ENCODE data around the gene SYT2. TPM values are rescaled to one million over a fixed set of nuclear protein-coding genes. Genes with fewer than 3 reads are reported as not detected.

Gene SYT2
- polyA plus RNA-seq, 1 of the 3 experiments (the other 2 are of a cell fraction), result 0.03 TPM

DNA sequence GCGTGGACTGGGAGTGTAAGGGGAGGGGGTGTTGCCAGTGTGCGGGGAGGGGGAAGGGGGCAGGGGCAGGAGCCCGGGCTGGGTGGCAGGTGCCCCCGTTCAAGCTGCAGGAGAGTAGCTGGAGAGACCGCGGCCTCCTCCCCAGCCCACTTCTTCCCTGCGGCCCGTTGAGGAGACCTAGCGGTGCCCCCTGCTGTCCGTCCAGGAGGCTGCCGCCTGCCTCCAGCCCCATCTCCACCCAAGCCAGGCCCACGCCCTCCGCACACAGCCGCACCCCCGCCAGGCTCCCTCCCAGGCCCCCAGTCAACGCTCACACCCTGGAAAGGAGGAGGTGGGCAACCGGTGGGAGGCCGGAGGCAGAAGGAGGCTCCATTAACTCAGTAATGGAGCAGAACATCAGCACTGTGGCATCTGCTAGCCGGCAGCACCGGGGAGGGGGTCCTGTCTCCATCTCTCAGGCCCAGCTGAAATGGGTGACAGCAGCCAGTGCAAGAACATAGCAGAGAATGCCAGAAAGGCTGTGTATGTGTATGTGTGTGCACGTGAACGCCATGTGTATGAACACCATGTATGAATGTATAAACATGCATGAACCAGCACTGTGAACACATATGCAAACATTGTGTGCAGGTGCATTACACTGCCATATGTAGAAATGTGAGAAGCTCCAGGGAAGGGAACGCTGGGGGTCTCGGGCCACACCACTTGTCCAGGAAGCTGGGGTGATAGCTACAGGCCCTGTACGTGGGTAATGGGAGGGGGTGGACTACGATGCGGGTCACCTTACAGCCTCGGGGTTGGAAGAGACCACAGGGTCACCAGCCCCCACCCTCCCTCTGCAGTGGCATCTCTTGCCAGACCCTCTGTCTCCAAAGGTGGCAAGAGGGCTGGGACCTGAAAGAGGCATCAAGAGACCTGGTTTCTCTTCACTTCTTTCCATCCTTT, 84.6 kb downstream of the SYT2 start (continued):
- no peak for TF ChIP-seq RCOR1 (IDR thresholded peaks at IDR 0.05; ENCODE audit: low read length)

DNA sequence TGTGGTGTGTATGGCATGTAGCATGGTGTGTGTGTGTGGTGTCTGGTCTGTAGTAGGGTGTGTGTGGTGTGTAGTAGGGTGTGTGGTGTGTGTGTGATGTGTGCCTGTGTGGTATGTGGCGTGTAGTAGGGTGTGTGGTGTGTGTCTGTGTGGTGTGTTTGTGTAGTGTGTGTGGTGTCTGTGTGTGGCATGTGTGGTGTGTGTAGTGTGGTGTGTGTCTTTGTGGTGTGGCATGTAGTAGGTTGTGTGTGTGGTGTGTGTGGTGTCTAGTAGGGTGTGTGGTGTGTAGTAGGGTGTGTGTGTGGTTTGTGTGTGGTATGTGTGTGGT, 85.5 kb downstream of the SYT2 start:
- Histone ChIP-seq H3K9ac (no peak overlapping the region), H3K27me3 (ENCODE audit: insufficient read depth) (no peaks in the 10 kb centered on the region), H3K79me2 (ENCODE audit: insufficient read depth) (no peaks in the 10 kb centered on the region), H4K20me1 (ENCODE audit: insufficient read depth) (no peaks in the 10 kb centered on the region), H3K27ac (ENCODE audit: low read depth in 2 of 2, low read length in 1 of 2) (no peak overlapping the region), H3K4me1 (ENCODE audit: control insufficient read depth in 1 of 2, insufficient read depth in 2 of 2, low read depth in 1 of 2, low read length in 1 of 2) (peaks cover 0 to 7% of the 10 kb centered on the region in 2 experiments; a peak in 3 of 4 replicates), H3K4me2 (no peak overlapping the region), H2AFZ (ENCODE audit: low read depth) (no peak overlapping the region), H3F3A (replicated peaks; ENCODE audit: insufficient read depth) (no peaks in the 10 kb centered on the region), H3K9me3 (no peaks in the 10 kb centered on the region), H3K36me3 (replicated peaks in 1 of 2; ENCODE audit: control insufficient read depth in 1 of 2, insufficient read depth in 2 of 2, low read length in 1 of 2) (no peaks in the 10 kb centered on the region), H3K9me2 (no peaks in the 10 kb centered on the region), H3K4me3 (ENCODE audit: low read depth in 2 of 2, low read length in 1 of 2) (no peak overlapping the region)
- TF ChIP-seq NRF1 (IDR thresholded peaks at IDR 0.05; ENCODE audit: low read depth, low read length) (no peak), GABPA (IDR thresholded peaks at IDR 0.05; ENCODE audit: low read depth) (no peak), FOSL2 (IDR thresholded peaks at IDR 0.05; ENCODE audit: borderline replicate concordance, low read depth) (no peak), JUND (IDR thresholded peaks at IDR 0.05) (no peak), MXI1 (IDR thresholded peaks at IDR 0.05; ENCODE audit: low read depth, low read length) (no peak), SMC3 (IDR thresholded peaks at IDR 0.05; ENCODE audit: low read depth, low read length) (no peak), EP300 (IDR thresholded peaks at IDR 0.05; ENCODE audit: borderline replicate concordance in 1 of 2, low read depth in 1 of 2, low read length in 1 of 2) (no peak), CHD2 (IDR thresholded peaks at IDR 0.05; ENCODE audit: low read length, partially characterized antibody) (no peak), EZH2phosphoT487 (IDR thresholded peaks at IDR 0.05; ENCODE audit: borderline replicate concordance, low read depth) (no peak)
- TF ChIP-seq, protein P1, sequence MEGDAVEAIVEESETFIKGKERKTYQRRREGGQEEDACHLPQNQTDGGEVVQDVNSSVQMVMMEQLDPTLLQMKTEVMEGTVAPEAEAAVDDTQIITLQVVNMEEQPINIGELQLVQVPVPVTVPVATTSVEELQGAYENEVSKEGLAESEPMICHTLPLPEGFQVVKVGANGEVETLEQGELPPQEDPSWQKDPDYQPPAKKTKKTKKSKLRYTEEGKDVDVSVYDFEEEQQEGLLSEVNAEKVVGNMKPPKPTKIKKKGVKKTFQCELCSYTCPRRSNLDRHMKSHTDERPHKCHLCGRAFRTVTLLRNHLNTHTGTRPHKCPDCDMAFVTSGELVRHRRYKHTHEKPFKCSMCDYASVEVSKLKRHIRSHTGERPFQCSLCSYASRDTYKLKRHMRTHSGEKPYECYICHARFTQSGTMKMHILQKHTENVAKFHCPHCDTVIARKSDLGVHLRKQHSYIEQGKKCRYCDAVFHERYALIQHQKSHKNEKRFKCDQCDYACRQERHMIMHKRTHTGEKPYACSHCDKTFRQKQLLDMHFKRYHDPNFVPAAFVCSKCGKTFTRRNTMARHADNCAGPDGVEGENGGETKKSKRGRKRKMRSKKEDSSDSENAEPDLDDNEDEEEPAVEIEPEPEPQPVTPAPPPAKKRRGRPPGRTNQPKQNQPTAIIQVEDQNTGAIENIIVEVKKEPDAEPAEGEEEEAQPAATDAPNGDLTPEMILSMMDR (IDR thresholded peaks at IDR 0.05), result no peak
- TF ChIP-seq, protein P2, sequence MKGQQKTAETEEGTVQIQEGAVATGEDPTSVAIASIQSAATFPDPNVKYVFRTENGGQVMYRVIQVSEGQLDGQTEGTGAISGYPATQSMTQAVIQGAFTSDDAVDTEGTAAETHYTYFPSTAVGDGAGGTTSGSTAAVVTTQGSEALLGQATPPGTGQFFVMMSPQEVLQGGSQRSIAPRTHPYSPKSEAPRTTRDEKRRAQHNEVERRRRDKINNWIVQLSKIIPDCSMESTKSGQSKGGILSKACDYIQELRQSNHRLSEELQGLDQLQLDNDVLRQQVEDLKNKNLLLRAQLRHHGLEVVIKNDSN (IDR thresholded peaks at IDR 0.05; ENCODE audit: borderline replicate concordance, low read depth), result no peak
- CTCF ChIA-PET, result interaction anchor here (0.5 to 2.5 kb wide), 7 partner anchors 10 to 95 kb away, joined by 3 to 12 read pairs (median 4); no protein-coding TSS in a partner anchor
- WGBS (ENCODE audit: low lambda C conversion rate), result 74% methylated on average over 1 of the region's 1 CpG
- no peak for DNase-seq
- POLR2A ChIA-PET, result no interaction called here

Measured in SK-N-SH (cell line).